SK-N-SH treated with all-trans-retinoic acid at 6 μM for 48 hours (cell line): ENCODE results near the gene TMEM51.

Experiments used
- ATAC-seq: fragments of 200-7000 bp; cut with Tn5 transposase; 3 replicates; pipeline ENCODE4 v1.9.1; 2020; ENCODE audit warnings: mild to moderate bottlenecking, moderate library complexity
- ARNTL ChIP-seq: fragments of 450-650 bp; formaldehyde crosslinking; IDR thresholded peaks from 2 replicates; pipeline ENCODE4 v1.5.0; 2020; ENCODE audit warnings: low read depth, mild to moderate bottlenecking, moderate library complexity, borderline replicate concordance
- BACH2 ChIP-seq: fragments of 250-450 bp; sonication (Bioruptor Pico); IDR thresholded peaks from 2 replicates; pipeline ENCODE4 v1.9.0; 2021; ENCODE audit warnings: mild to moderate bottlenecking, borderline replicate concordance
- CREB5 ChIP-seq: fragments of 250-450 bp; sonication (Bioruptor Pico); IDR thresholded peaks from 2 replicates; pipeline ENCODE4 v1.5.1; 2020; ENCODE audit warnings: low read depth, mild to moderate bottlenecking, moderate library complexity
- CSDC2 ChIP-seq: fragments of 250-450 bp; sonication (Bioruptor Pico); IDR thresholded peaks from 2 replicates; pipeline ENCODE4 v1.5.0; 2020; ENCODE audit warnings: mild to moderate bottlenecking, moderate library complexity
- ESRRG ChIP-seq: fragments of 250-450 bp; sonication (Bioruptor Pico); IDR thresholded peaks from 2 replicates; pipeline ENCODE4 v1.6.1; 2021; ENCODE audit warnings: mild to moderate bottlenecking
- GLIS3 ChIP-seq: fragments of 250-450 bp; sonication (Bioruptor Pico); IDR thresholded peaks from 2 replicates; pipeline ENCODE4 v1.5.0; 2020; ENCODE audit warnings: mild to moderate bottlenecking, moderate library complexity
- ISL1 ChIP-seq: fragments of 250-450 bp; sonication (Bioruptor Pico); IDR thresholded peaks from 2 replicates; pipeline ENCODE4 v2.1.2; 2022; ENCODE audit warnings: mild to moderate bottlenecking, moderate library complexity
- OSR1 ChIP-seq: fragments of 250-450 bp; sonication (Bioruptor Pico); IDR thresholded peaks from 2 replicates; pipeline ENCODE4 v1.8.0; 2022; ENCODE audit warnings: moderate library complexity, mild to moderate bottlenecking, inconsistent platforms
- PATZ1 ChIP-seq: fragments of 250-450 bp; sonication (Bioruptor Pico); IDR thresholded peaks from 2 replicates; pipeline ENCODE4 v1.8.0; 2020; ENCODE audit warnings: mild to moderate bottlenecking, moderate library complexity, borderline replicate concordance
- PPARA ChIP-seq: fragments of 250-450 bp; sonication (Bioruptor Pico); IDR thresholded peaks from 2 replicates; pipeline ENCODE4 v1.5.0; 2020; ENCODE audit warnings: mild to moderate bottlenecking, borderline replicate concordance
- RARB ChIP-seq: fragments of 250-450 bp; sonication (Bioruptor Pico); IDR thresholded peaks from 2 replicates; pipeline ENCODE4 v1.8.0; 2021; ENCODE audit warnings: mild to moderate bottlenecking, moderate library complexity
- SNAI2 ChIP-seq: fragments of 250-450 bp; sonication (Bioruptor Pico); IDR thresholded peaks from 2 replicates; pipeline ENCODE4 v1.5.0; 2020; ENCODE audit warnings: mild to moderate bottlenecking, moderate library complexity
- TCF4 ChIP-seq: fragments of 250-450 bp; sonication (Bioruptor Pico); IDR thresholded peaks from 2 replicates; pipeline ENCODE4 v1.8.0; 2021; ENCODE audit warnings: mild to moderate bottlenecking, moderate library complexity, borderline replicate concordance
- ZC3H10 ChIP-seq: fragments of 250-450 bp; sonication (Bioruptor Pico); IDR thresholded peaks from 2 replicates; pipeline ENCODE4 v1.5.1; 2021; ENCODE audit warnings: mild to moderate bottlenecking, moderate library complexity
- ZFP3 ChIP-seq: fragments of 250-450 bp; sonication (Bioruptor Pico); IDR thresholded peaks from 2 replicates; pipeline ENCODE4 v1.5.0; 2020; ENCODE audit warnings: mild to moderate bottlenecking, moderate library complexity
- ZFP30 ChIP-seq: fragments of 450-650 bp; formaldehyde crosslinking; IDR thresholded peaks from 2 replicates; pipeline ENCODE4 v1.5.0; 2022; ENCODE audit warnings: mild to moderate bottlenecking, moderate library complexity
- ZNF565 ChIP-seq: fragments of 450-650 bp; formaldehyde crosslinking; conservative IDR thresholded peaks from 2 replicates; pipeline ENCODE4 v1.5.0; 2020; ENCODE audit warnings: low read depth, mild to moderate bottlenecking, moderate library complexity
- ZNF70 ChIP-seq: fragments of 450-650 bp; formaldehyde crosslinking; IDR thresholded peaks from 2 replicates; pipeline ENCODE4 v1.5.0; 2020; ENCODE audit warnings: mild to moderate bottlenecking, moderate library complexity
- ZNF8 ChIP-seq: fragments of 450-650 bp; formaldehyde crosslinking; IDR thresholded peaks from 2 replicates; pipeline ENCODE4 v1.5.0; 2020; ENCODE audit warnings: mild to moderate bottlenecking, moderate library complexity
- TF ChIP-seq, protein P1 (sequence below): fragments of 250-450 bp; sonication (Bioruptor Pico); IDR thresholded peaks from 2 replicates; pipeline ENCODE4 v1.5.0; 2020; ENCODE audit warnings: mild to moderate bottlenecking, moderate library complexity
- TF ChIP-seq, protein P2 (sequence below): fragments of 250-450 bp; sonication (Bioruptor Pico); IDR thresholded peaks from 2 replicates; pipeline ENCODE4 v1.5.1; 2021; ENCODE audit warnings: mild to moderate bottlenecking, moderate library complexity
- TF ChIP-seq, protein P3 (sequence below): fragments of 250-450 bp; sonication (Bioruptor Pico); IDR thresholded peaks from 2 replicates; pipeline ENCODE4 v1.8.0; 2021; ENCODE audit warnings: low read depth, mild to moderate bottlenecking, moderate library complexity, borderline replicate concordance

The TMEM51 gene

DNA sequence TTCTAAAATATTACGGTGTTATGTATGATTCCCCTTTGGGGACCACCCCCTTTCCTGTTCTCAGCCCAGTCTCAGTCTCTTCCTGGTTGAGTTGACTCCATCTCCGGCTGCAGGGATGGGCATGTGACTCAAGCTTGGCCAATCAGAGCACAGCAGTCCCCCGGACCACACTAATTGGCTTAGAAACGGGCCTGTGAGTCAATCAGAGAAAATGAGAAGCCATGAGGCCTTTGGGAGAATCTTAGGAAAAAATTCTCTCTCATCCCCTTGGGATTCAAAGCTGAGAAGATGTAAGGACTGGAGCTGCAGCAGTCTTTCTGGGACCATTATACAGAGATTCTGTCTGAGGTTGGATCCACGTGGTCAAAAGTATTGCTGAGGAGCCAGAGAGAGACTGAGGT lies 82.8 kb downstream of the TMEM51 start:
- no peak for TF ChIP-seq ZNF8
- no peak for TF ChIP-seq ISL1 (CRISPR knock-in tag)
- TF ChIP-seq SNAI2 (CRISPR knock-in tag): no peak
- TF ChIP-seq PPARA: no peak
- no peak for TF ChIP-seq BACH2
- no peak for TF ChIP-seq ZFP30 (CRISPR knock-in tag)
- TF ChIP-seq, protein P1, sequence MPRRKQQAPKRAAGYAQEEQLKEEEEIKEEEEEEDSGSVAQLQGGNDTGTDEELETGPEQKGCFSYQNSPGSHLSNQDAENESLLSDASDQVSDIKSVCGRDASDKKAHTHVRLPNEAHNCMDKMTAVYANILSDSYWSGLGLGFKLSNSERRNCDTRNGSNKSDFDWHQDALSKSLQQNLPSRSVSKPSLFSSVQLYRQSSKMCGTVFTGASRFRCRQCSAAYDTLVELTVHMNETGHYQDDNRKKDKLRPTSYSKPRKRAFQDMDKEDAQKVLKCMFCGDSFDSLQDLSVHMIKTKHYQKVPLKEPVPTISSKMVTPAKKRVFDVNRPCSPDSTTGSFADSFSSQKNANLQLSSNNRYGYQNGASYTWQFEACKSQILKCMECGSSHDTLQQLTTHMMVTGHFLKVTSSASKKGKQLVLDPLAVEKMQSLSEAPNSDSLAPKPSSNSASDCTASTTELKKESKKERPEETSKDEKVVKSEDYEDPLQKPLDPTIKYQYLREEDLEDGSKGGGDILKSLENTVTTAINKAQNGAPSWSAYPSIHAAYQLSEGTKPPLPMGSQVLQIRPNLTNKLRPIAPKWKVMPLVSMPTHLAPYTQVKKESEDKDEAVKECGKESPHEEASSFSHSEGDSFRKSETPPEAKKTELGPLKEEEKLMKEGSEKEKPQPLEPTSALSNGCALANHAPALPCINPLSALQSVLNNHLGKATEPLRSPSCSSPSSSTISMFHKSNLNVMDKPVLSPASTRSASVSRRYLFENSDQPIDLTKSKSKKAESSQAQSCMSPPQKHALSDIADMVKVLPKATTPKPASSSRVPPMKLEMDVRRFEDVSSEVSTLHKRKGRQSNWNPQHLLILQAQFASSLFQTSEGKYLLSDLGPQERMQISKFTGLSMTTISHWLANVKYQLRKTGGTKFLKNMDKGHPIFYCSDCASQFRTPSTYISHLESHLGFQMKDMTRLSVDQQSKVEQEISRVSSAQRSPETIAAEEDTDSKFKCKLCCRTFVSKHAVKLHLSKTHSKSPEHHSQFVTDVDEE (CRISPR knock-in tag): no peak
- no peak for TF ChIP-seq ZNF70 (CRISPR knock-in tag)
- no peak for TF ChIP-seq CSDC2
- TF ChIP-seq, protein P2, sequence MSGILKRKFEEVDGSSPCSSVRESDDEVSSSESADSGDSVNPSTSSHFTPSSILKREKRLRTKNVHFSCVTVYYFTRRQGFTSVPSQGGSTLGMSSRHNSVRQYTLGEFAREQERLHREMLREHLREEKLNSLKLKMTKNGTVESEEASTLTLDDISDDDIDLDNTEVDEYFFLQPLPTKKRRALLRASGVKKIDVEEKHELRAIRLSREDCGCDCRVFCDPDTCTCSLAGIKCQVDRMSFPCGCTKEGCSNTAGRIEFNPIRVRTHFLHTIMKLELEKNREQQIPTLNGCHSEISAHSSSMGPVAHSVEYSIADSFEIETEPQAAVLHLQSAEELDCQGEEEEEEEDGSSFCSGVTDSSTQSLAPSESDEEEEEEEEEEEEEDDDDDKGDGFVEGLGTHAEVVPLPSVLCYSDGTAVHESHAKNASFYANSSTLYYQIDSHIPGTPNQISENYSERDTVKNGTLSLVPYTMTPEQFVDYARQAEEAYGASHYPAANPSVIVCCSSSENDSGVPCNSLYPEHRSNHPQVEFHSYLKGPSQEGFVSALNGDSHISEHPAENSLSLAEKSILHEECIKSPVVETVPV (CRISPR knock-in tag): no peak
- no peak for TF ChIP-seq OSR1 (CRISPR knock-in tag)
- TF ChIP-seq CREB5 (CRISPR knock-in tag): no peak
- no peak for TF ChIP-seq TCF4 (CRISPR knock-in tag)
- TF ChIP-seq PATZ1 (CRISPR knock-in tag): no peak
- TF ChIP-seq, protein P3, sequence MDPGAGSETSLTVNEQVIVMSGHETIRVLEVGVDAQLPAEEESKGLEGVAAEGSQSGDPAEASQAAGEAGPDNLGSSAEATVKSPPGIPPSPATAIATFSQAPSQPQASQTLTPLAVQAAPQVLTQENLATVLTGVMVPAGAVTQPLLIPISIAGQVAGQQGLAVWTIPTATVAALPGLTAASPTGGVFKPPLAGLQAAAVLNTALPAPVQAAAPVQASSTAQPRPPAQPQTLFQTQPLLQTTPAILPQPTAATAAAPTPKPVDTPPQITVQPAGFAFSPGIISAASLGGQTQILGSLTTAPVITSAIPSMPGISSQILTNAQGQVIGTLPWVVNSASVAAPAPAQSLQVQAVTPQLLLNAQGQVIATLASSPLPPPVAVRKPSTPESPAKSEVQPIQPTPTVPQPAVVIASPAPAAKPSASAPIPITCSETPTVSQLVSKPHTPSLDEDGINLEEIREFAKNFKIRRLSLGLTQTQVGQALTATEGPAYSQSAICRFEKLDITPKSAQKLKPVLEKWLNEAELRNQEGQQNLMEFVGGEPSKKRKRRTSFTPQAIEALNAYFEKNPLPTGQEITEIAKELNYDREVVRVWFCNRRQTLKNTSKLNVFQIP (CRISPR knock-in tag): no peak
- TF ChIP-seq GLIS3: no peak
- no peak for TF ChIP-seq RARB (CRISPR knock-in tag)
- no peak for TF ChIP-seq ZC3H10
- no peak for TF ChIP-seq ESRRG (CRISPR knock-in tag)
- TF ChIP-seq ARNTL: no peak
- 0 out of 3 replicates have a peak, but pooled peaks have one; percentile 30 for ATAC-seq

DNA sequence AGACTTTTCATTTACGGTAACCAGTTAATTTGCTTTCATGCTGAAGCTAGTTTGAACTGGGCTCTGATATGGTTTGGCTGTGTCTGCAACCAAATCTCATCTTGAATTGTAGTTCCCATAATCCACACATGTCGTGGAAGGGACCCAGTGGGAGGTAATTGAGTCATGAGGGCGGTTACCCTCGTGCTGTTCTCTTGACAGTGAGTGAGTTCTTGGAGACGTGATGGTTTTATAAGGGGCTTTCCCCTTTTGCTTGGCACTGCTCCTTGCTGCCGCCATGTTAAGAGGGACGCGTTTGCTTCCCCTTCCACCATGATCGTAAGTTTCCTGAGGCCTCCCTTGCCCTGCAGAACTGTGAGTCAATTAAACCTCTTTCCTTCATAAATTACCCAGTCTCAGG lies 83.2 kb downstream of the TMEM51 start:
- ATAC-seq: no peak
- TF ChIP-seq ZFP30 (CRISPR knock-in tag) (no peak), ESRRG (CRISPR knock-in tag) (no peak), OSR1 (CRISPR knock-in tag) (no peak), CREB5 (CRISPR knock-in tag) (no peak), PATZ1 (CRISPR knock-in tag) (no peak), BACH2 (no peak), TCF4 (CRISPR knock-in tag) (no peak), SNAI2 (CRISPR knock-in tag) (no peak), ISL1 (CRISPR knock-in tag) (no peak), ZFP3 (CRISPR knock-in tag) (no peak), CSDC2 (no peak), ZNF70 (CRISPR knock-in tag) (no peak), ZNF565 (no peak)
- TF ChIP-seq, protein P2 (CRISPR knock-in tag): no peak
- TF ChIP-seq, protein P3 (CRISPR knock-in tag): no peak
